Eye (tissue), 1 donor: ENCODE measurements around the gene RALA.

Experiments
- DNase-seq: peaks from one replicate; pipeline ENCODE4 v3.0.0-alpha.2; 2015

Gene RALA

DNA sequence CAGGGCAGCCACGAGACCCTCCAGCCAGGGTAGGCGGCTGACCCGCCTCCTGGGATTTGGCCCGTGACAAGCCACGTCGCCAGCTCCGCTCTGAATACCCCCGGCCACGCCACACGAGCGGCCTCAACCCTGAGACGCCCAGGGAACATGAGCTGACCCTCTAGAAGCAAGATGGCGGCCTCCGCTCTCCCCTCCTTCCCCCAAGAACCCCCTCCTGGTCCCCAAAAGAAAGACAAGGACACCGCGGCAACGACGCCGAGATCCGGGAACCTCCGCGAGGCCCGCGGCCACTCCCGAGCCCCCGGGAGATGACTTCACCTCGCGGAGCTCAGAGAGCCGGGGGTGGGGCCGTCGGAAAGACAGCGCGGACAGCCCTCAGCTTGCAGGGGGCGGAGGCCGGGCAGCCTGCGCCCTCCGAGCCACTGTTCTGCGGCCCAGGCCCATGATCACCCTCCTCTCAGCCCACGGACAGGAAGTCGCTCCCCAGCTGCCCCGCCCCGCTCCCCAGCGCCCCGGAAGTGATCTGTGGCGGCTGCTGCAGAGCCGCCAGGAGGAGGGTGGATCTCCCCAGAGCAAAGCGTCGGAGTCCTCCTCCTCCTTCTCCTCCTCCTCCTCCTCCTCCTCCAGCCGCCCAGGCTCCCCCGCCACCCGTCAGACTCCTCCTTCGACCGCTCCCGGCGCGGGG is at the start of gene RALA:
RALA (plus strand) TSS at position 526 of the 685 bp plus-strand sequence. CDS start 63,096 bp downstream, outside the sequence.
- DNase-seq, result peak; percentile 97

DNA sequence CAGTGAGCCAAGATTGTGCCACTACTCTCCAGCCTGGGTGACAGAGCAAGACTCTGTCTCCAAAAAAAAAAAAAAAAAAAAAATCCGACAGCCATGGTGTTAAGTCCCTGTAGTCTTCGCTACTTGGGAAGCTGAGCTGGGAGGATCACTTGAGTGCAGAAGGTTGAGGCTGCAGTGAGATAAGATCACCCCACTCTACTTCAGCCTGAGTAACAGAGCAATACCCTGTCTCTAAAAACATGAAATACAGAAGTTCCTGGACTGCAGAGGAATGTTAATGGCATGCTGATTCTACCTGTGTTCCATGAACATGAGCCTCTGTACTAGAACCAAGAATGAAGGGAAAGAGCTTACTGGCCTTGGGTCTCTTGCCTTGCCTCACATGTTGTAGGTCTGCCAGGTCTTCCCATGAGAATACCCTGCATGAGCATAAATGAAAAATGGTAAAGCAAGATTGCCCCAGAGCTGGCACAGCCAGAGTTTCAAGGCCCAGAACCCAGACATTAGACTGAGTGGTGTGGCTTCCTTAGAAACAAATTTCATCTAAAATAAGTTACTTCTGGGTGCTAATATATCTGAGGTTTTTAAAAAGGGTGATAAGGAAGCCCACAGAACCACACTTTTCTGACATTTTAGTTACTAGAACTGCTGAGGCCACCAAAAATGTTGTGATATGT is 48.6 kb upstream of the RALA start:
- no peak for DNase-seq

GRCh38 chr7:39577229-39577874 is 46.0 kb upstream of the RALA start:
- no peak for DNase-seq

GRCh38 chr7:39580149-39580874 is 43.1 kb upstream of the RALA start:
- DNase-seq, result peak; percentile 95

DNA sequence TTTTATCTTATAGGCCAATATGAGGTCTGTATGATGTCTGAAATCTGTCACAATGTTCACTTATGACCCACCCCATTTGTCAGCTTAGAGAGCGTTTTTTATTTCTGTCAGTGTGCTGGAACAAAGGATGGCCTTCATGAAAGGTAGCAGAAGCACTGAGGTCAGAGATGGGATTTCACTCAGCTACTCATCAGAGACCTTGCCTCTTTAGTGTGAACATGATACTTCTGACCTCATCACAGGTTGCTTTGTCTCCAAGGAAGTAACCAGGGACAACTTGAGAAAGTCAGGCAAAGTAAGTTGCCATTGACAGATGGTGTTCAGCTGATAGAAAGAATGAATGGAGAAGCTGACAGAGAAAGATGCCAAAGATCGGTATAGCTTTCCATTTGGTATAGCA is 40.8 kb upstream of the RALA start:
- DNase-seq, result no peak

DNA sequence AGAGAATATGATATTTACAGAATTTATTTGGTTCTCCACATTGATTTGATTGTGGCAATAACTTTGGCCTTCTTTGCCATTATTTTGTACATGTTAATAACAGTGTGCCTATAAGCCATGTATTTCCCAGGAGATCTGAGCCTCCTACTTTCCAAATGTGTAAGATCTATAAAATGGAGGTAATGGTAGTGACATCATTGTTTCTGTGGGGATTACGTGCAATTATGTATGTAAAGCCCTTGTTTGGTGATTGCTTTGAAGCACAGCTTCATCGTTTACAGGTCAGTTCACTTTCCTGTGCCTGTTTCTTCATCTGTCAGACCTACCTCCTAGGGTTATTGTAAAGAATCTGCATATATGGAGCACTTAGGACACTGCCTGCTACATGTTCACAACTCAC is 39.8 kb upstream of the RALA start:
- no peak for DNase-seq

GRCh38 chr7:39587393-39587792 is 36.0 kb upstream of the RALA start:
- DNase-seq, result no peak

- no peak for DNase-seq
Measured at GRCh38 chr7:39588416-39588815, 35.0 kb upstream of the RALA start.

GRCh38 chr7:39589323-39590111 is 33.9 kb upstream of the RALA start:
- DNase-seq, result peak; percentile 26

DNA sequence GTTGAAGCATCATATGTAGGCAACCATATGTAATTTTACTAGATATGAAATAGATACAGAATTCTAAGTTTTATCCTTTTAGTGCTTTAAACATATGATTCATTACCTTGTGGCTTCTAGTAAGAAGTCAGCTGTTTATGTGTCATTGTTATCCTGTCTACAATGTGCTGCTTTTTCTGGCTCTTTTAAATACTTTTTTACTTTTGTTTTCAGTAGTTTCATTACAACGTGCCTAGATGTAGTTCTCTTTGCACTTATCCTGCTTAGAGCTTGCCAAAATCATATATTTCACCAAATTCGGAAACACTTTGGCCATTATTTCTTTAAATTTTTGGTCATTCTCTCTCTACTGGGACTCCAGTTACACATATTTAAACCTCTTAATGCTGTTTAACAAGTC is 30.8 kb upstream of the RALA start:
- no peak for DNase-seq

DNA sequence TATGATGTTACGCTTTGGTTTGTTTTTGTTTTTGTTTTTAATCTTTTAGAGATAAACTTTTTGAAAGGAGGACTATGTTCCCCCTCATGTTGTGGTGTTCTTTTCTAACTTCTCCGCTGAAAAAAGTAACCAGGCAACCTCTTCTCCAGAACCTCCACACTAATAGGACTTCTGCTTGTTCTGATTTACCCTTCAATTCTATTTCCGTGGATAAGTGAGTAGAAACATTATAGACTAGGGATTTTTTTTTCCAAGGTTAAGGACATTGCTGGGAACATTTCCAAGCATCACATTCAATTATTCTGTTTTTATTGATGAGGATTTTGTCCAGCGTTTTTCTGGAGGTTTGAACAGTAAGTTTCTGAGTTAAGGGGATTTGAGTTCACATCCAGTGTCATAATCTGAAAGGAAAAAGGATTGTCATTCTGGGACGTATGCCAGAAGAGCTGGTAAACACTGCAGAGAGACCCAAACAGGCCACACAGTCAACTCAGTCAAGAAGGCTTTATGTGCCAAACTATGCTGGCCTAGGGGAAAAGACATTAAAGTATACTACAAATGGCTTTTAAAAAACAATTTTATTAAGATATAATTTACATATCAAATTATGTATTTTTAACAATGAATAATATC is 28.3 kb upstream of the RALA start:
- DNase-seq, result peak; percentile 56

GRCh38 chr7:39602351-39602750 is 21.0 kb upstream of the RALA start:
- DNase-seq, result no peak

DNA sequence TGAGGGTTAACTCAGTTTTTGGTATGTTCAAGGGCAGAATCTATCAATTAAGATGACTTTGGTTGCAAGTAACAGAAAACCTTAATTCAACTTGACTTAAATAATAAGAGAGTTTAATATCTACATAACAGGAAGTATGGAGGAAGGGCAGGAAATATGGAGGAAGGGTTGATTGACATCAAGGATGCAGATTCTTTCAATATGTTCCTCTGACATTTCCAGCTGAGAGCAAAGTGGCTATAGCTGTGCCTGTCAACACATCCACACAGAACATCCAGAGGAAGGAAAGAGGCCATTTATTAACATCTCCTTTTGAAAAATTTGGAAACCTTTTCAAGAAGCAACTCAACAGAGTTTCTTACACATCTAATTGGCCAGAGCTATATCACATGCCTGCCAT is 19.4 kb upstream of the RALA start:
- no peak for DNase-seq

DNA sequence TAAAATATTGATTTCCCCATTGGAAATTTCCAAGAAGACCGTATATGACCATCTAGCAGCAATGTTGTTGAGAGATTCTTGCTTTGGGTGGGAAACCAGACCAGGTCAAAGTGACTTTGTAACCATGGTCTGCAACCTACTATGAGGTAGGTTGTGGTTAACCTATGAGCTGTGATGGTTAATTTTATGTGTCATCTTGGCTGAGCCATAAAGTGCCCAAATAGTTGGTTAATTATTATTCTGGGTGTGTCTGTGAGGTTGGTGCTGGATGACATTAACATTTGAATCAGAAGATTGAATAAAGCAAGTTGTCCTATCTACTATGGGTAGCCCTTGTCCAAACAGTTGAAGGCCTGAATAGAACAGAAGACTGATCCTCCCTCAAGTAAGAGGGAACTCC is 18.3 kb upstream of the RALA start:
- no peak for DNase-seq

DNA sequence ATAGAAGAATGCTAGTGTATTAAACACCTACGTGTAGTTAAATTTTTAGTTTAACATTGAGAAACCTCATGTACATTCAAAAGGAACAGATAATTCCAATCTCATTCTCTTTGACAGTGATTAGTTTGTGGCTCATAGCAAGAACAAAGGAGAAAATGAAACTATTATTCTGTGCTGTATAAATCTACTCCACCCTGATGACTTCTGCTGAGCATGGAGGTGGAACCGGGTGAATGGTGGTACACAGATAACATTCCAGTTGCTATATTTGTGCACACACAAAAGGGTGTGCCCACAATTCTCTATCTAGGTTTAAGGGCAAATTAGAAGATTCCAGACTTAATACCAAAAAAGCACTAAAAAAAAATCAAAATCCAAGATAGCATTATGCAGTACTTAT is 17.0 kb upstream of the RALA start:
- DNase-seq, result no peak

DNA sequence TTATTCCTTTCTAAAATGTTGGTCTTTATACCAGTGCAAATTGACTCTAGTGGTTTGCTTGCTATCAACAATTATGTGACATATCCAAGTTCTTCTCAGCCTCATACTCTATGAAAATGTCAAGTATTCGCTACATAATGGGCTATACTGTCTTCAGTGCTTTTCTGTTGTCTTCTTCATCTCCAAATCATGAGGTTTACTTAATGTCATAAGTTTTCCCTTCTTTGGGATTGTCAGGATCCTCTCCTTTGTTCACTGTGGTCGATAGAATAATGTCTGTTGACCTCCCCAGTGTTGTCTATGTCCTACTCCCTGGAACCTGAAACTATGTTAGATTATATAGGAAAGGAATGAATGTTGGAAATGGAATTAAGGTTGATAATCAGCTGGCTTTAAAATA is 16.4 kb upstream of the RALA start:
- no peak for DNase-seq

DNA sequence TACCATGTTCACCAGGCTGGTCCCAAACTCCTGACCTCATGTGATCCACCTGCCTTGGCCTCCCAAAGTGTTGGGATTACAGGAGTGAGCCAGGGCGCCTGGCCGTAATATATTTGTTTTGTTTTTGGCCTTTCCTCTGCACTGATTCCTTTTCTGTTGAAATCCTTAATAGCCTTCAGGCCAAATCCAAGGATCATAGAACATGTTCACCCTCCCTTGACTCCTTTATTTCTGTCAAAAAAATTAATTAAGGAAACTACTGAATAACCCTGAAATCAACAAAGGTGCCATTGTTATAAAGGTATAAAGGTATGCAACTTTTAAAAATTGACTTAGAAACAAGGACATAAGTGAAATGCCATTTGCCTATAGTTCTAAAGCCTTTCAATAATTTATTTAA is 15.5 kb upstream of the RALA start:
- DNase-seq, result no peak

DNA sequence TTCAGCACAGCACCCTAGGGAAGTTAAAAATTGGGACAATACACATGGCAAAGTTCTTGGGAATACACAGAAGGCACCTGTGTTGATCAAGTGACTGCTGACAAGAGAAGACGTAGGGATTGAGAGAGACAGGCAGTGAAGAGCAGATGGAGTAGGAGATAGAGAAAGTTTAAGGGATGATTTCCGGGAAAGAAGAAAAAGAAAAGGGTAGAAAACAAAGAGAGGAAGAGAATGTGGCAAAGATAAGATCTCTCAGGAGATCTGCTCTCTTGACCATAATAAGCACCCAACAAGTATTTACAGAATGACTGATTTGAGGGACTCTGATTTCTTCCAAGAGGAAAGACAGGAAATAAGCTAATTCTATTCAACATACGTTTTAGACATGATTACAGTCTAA is 15.1 kb upstream of the RALA start:
- peak; percentile 14 for DNase-seq

GRCh38 chr7:39609113-39609934 is 14.0 kb upstream of the RALA start:
- DNase-seq, result peak; percentile 72

- no peak for DNase-seq
Measured at GRCh38 chr7:39609935-39610263, 13.5 kb upstream of the RALA start.

GRCh38 chr7:39613577-39613976 is 9.8 kb upstream of the RALA start:
- no peak for DNase-seq
